ENCODE measurements around the gene MCOLN3.

Gene MCOLN3, protein sequence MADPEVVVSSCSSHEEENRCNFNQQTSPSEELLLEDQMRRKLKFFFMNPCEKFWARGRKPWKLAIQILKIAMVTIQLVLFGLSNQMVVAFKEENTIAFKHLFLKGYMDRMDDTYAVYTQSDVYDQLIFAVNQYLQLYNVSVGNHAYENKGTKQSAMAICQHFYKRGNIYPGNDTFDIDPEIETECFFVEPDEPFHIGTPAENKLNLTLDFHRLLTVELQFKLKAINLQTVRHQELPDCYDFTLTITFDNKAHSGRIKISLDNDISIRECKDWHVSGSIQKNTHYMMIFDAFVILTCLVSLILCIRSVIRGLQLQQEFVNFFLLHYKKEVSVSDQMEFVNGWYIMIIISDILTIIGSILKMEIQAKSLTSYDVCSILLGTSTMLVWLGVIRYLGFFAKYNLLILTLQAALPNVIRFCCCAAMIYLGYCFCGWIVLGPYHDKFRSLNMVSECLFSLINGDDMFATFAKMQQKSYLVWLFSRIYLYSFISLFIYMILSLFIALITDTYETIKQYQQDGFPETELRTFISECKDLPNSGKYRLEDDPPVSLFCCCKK

DNA sequence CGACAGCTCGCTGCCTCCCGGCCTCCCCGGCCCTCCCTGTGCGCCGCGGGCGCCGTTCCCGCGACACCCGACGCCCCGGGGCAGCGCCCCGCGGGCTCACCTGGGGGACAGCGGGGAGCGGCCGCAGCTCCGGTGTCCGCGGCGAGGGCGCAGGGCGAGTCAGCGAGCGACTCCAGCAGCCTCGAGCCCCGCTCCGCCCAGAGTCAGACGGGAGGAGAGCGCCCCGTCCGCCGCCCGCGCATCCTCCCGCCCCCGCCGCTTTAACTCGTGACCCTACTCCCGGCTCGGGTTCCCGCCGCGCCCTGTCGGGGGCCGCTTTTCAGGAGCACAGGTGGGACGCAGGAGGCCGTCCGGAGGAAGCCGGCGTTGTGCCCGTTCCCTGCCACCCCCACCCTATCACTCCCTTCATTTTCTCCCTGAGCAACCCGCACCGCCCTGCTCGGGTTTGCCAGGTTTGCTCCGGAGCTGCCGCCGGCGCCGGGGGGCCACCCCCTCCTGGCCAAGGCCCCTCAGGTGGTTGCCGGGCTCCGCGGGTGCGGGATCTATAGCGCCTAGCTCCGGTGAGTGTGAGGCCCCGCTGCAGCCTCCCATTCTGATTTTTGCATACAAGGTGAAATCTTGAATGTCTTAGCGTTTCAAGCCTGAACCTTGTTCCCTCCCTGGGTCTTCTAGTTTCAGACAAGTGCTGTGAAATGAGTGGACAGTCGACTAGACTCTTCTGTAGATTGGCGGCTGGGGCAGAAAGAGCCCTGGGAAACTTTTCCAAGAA is at the start of gene MCOLN3:
TSS of gene MCOLN3 (minus strand) at position 205 of the 769 bp plus-strand sequence. CDS start 3,140 bp downstream, outside the sequence.
- peak; percentile 59 for DNase-seq

DNA sequence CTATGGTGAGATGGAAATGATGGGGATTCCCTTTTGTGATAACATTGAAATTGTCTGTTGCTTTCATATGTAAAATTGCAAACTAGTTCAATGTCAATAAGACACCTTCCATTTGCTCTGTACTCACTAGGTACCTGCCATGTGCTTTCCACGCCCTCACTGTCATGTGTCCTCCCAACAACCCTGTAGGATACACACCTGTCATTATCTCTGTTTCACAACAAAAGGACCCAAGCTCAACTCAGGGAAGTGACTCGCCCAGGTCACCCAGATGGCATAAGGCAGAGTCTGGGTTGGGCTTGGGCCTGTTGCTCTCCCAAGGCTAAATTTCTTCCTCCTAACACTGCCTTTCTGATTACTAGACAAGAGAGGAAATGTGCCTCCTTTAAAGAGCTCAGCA is 45.3 kb upstream of the MCOLN3 start:
- no peak for DNase-seq

DNA sequence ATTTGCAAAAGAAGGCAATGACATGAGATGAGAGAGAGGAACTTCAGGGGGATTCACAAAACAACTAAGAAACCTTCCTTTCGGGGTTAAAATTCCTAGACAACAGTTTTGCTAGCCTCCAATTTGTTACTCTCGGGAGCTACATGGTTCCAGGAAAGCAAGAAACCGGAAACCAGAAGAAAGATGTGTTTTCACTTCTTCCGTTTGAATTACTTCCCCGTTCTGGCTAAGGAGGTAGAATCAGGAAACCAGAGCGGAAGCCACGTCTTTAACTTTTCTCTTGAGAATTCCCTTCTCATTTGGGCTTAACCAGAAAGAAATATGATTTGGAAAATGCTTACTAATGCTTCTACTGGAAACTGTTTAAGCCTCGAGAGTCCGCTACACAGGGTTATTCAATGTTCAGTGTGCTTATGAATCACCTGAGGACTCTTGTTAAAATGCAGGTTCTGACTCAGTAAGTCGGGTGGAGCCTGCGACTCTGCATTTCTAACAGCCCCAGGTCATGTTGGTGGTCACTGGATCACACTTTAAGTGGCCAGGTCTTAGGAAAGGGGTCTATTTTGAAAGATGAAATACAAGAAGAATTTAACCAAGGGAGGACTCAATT is 43.5 kb upstream of the MCOLN3 start:
- DNase-seq = peak; percentile 30

DNA sequence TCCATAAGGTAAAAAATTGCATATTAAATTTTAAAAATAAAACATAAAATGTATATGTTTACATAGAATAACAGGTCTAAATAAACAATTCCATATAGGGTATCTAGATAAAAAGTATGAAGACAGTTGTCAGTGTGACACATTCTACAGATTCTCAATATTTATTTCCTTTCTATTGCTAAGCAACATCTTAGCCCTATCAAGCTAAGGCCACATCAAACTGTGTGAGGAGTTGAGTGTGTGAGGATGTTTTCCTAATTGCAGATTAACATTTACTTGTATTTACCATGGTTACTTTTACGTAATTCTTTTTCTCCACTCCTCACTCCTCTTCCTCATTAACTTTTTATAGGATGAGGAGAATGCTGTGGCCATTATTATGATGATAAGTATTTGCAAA is 41.9 kb upstream of the MCOLN3 start:
- DNase-seq = no peak

DNA sequence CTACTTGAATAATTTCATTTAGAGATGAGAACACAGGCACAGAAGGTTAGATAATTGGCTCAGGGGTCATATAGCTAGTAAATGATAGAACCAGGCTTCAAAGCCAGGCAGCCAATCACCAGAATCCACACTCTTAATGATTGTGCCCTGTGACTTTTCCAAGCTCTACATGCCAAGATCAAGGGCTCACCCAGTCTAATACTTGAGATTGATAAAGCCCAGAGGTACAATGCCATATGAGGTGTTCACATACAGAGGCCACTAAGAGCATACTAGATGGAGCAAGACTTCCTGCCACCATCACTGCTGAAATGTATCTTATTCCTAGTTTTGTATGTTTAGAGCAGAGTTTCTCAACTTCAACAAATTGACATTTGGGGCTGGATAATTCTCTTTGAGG is 40.9 kb upstream of the MCOLN3 start:
- no peak for DNase-seq

DNA sequence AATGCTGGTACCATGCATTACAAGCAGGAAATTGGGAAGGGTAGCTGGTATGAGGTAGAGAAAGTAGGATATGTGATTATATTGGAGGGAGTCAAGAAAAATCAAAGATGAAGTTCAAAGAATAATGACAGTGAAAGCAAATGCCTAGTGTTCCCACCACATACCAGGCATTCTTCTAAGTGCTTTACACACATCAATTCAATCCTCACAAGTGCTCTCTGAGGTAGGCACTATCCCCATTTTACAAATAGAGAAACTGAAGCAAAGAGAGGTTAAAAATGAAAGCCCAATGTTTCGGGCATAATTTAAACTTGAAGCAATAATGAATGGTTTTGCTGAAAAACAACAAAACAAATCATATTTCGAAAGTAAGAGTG is 40.1 kb upstream of the MCOLN3 start:
- no peak for DNase-seq

DNA sequence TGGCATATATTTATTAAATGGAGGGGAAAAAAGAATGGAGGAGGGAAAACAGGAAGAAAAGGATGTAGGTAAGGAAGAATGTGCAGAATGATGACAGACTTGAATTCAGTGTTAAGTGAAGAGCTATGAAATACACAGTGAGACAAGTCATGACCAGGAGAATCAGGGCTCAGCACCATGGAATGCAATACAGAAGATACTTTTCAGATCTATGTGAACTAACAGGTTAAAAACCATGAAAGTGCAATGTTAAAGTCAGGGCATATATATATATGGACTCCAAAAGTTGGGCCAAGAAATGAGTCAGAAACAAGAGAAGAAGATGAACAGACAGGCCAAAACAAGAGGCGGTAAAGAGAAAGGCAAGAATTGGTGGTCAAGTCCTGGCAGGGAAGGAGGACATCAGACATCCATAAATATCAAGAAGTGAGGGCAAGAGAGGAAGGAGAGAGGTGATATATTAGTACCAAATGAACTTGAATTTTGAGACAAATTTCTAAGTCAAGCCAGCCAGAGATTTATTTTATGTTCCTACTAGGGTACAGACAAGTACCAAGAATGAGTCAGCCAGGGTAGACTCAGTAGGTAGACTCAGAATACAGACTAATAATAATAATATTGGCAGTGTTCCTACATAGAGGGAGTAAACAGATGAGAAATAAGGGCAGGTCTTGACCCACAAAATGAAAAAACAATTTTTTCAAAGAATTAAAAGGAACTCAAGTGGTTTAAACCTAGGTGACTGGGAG is 39.5 kb upstream of the MCOLN3 start:
- DNase-seq = no peak

DNA sequence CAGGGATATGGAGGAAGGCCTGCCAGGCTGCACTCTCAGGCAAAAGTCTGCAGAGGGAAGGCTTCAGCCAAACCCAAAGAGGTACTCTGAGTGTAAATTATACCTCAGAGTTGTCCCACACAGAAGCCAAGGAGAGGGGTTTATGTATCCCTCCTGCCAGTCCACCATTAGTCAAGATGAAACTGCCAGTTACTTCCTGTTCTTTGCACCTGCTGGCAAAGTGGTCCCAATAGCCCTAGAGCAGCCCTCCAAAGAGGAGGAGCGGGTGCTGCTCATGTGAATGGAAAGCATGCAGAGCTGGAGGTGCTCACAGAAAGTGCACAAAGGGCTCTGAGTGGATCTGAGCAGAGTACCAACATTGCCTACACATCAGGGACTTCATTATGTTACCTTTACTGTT is 37.1 kb upstream of the MCOLN3 start:
- no peak for DNase-seq

DNA sequence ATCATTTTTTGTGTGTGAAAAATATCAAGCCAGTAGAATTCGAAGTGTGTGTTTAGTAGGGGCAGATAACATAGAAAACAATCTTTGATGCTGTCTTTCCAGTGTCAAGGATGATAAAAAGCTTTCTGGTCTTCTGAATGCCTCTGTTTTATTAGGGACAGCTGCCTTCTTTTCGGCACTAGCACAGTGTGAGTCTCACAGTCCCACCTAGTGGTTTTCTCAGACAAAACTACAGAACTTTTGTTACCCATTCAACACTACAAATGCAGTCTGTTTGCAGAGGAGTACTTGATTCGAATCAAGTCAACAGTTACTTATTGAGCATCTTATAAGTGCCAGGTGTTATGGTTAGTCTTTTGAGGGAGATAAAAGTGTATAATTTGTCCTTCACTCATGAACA is 30.6 kb upstream of the MCOLN3 start:
- DNase-seq = no peak

DNA sequence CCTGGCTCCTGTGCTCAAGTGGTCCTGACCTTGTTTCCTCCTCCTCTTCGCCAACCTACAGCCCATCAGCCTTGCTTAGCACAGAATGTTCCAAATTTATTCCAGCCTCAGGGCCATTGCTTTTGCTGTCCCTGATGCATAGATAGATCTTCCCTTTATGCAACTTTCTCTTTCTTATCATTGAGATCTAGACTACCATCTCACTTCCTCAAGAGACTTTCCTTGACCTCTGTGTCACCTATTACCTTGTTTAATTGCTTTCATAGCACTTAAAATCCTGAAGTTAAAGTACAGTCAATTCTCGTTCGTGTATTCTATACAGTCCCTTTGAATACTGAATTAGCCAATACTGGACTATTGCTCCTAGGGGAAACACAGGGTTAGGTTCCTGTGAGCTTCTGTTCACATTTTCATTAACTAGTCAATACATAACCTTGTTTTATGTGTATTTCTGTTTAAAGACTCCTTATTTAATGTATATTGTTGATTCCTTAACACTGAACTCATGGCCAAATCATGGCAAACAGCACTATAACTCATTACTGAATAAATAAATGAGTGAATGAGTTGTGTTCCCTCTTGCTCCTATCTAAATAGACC is 26.2 kb upstream of the MCOLN3 start:
- no peak for DNase-seq

DNA sequence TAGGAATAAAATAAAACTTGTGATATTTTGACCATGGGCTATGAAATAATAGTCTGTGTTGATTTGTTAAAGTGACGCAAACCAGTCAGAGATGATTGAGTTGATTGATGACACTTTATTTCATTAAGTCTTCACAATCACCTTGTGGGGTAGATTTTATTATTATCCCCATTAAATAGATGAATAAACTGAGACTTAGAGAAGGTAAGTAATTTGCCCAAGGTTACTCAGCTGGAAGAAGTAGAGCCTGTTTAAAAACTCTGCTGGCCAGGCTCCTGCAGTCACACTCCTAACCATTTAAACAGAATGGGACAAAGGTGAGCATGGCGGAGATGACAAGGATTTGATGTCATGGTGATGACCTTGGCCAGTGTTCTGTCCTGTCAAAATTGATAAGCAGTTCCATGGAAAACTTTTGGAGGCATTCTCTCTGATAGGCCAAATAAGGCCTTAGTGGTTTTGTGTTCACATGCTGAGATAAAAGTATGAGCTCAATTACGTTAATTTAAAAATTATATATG is 22.7 kb upstream of the MCOLN3 start:
- no peak for DNase-seq

DNA sequence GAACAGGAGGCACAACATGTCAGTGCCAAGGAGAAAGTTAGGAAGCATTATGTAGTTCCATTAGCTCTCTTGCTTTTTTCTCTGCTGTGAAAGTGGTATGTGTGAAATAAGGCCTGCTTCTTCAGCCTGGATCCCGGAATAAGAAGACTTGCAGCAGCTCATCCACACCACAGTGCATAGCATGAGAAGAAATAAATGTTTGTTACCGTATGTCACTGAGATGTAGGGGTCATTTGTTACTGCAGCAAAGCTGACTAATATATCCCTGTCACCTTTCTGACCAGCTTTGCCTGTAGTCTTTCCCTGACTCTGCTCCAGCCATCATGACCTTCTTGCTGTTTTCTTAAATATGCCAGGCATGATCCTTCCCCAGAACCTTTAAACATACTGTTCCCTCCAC is 20.5 kb upstream of the MCOLN3 start:
- DNase-seq = no peak

DNA sequence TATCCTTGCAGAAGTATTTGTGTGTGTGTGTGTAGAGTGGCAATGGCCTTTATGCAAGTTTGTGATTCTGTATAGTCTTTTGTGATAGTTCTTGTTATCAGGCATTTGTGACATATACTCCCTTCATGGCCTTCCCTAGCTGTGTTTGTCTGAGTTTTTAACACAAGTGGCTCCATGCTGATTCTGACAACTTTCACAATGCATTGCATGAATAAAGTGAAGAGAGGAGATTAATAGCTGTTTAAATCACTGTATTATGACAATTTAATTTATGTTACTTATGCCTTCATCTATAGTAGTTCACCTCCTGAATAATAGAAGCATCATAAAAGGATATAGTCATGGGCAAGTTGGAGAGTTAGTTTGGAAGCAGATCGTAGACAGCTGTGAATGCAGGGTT is 17.2 kb upstream of the MCOLN3 start:
- DNase-seq = no peak

DNA sequence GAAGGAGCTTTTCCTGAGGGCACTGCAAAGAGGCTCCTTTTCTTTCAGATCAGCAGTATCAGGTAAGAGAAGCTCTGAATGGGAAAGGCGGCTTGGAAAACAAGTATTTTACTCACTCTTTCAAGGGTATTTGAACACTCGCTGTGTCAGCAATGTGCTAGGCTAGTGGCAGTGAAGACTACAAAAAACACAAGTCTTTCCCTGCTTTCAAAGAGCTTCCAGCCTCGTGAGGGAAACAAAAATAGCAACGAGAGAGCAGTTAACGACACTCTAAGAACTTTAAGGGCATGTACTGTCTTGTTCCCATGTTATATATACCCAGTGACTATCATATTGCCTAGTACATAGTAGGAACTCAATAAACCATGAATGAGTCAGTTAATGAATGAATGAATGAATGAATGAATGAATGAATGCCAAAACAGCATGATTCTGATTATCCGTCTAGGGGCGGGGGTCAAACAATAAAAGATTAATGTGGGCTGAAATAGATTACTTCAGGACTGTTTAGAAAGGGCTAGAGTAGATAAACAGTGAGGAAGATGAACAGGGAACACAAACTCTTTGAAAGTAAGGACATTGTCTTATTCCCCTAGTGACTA is 14.2 kb upstream of the MCOLN3 start:
- DNase-seq = no peak

DNA sequence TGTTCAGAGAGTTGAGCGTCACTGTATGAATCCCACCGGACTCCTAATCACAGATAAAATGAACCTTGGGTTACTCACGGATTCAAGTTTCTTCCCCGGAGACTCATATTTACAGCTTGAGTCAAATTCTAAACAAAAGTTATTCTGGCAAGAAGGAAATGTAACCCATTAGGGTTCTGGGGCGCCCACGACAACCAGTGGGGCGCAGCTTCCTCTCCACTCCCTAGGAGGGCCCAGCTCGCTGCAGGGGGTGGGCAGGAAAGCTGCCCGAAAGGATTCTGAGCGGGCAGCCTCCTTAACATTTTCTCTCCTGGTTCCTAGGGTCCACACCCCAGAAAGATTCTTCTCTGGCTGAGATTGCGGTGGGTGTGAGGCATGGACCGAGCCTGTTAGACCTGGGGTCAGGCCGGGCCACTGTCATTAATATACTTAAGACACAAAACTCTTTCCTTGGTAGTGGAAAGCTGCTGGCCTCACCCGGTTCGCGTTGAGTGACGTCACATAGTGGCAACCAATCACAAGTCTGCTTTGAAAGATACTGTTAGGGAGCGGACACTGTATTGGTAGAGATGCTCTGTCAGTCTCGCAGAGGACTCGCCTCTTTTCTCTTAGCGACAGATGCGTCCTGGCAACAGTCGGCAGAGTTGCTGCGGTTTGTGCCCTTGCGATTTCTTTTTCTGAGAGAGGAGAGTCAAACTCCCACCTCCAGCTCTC is 13.6 kb upstream of the MCOLN3 start:
- DNase-seq = peak; percentile 88

DNA sequence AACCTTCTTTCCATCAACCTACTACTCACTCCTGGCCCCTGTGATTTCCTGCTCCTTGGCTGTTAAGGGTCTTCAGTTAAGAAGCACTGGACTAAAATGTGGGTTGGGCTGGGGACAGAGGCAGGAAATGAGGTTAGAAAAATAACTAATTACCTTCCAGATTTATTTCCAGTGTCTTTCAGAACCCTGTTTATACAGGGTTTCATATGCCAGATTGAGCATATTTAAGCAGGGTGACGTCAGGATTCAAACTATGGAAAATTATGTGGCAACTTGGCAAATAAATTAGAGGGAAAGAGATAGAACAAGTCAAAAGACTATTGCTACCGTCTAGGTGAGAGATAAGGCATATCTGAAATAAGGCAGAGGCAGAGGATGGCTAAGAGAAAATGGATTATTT is 11.7 kb upstream of the MCOLN3 start:
- DNase-seq = no peak

DNA sequence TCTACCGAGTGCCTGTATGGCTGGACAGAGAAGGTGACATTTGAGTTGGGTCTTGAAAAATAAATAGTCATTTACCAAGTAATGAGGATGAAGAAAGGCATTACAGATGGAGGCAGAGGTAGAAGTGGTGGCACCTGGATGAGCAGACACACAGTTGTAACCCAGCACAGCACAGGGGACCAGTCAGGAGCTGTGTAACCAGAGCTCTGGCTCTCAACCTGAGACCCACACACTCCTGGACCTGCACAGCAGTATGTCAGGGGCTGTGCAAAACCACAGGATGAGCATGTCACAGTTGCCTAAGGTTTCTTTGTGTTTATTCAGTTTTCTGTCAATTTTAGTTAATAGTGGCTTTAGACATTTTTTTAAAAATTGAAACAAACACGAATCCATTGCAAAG is 11.3 kb upstream of the MCOLN3 start:
- no peak for DNase-seq

DNA sequence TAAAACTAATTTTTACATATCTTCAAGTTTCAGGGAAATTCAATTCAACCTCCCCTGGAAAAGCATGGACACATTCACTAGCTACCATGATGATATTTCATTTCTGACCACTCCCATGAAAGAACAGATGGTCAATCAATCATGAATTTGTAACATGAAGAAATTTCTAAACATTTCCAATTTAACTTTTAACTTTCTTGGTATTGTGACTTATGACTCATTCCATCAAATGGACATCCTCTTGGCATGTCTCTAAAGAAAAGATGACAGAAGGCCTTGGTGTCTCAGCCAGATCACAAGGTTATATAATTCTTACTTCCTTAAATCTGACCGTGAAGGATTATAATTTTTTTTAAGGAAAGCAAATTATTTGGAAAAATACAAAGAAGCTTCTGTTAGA is 10.5 kb upstream of the MCOLN3 start:
- no peak for DNase-seq

DNA sequence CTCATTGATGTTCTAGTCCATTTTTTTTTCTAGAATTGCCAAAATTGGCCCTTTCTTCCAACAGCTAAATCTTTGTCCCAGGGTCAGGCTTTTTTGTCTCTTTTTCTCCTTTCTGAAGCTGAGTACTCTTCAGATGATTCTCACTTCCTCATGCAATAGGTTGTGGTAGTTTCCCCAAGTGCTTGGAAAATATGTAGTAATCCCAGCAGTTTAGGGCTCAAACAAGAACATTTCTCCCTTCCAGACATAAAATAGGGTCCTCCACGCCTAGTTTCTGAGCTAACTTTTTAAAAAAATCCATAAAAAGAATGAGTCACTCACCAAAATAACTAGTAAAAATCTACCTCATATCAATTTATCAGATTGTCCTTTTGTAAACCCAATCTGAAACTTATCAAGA is 10.0 kb upstream of the MCOLN3 start:
- no peak for DNase-seq

DNA sequence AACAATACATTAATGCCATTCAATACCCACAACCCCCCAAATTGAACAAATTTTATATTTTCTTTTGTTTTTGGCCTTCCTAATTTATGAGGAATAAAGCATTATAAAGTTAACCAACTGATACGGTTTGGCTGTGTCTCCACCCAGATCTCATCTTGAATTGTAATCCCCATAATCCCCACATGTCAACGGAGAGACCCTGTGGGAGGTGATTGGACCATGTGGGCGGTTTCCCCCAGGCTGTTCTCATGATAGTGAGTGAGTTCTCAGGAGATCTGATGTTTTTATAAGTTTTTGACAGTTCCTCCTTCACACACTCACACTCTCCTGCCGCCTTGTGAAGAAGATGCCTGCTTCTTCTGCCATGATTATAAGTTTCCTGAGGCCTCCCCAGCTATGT is 6.4 kb upstream of the MCOLN3 start:
- no peak for DNase-seq

DNA sequence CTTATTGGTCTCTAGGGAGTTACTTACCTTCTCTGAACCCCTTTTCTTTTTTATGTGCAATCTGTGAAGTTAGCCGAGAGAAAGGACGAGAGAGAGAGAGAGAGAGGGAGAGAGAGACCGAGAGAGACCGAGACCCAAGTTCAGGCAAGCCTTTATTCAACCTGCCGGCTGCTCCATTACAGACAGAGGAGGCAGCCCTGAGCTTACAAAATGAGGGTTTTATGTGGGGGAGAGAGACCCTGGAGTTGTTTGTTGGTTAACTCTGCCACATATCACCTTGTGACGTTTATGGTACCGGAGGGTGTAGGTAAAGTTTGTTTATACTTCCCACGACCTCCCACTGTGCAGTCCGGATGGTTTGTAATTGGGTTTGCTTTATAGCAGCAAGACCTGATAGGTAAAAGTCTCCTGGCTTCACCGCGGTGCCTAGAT is 1.5 kb upstream of the MCOLN3 start:
- DNase-seq = no peak
